ENCODE data around the gene NUP50. TPM values are rescaled to one million over a fixed set of nuclear protein-coding genes. Genes with fewer than 3 reads are reported as not detected.
"Not testable (repeated sequence)": the region's sequence is repeated elsewhere in the genome, so short reads cannot be mapped to it uniquely, and the experiment has no call there.

NUP50 gene
- total RNA-seq, 1 donor from 2014 or later, result 16.2 TPM

GRCh38 chr22:45187891-45188290, 24.2 kb downstream of the NUP50 start:
- DNase-seq (no peak), ATAC-seq (no peak)
- intact Hi-C loops (cut with micrococcal nuclease), result no loop called here

GRCh38 chr22:45188779-45189178, 25.1 kb downstream of the NUP50 start:
- intact Hi-C loops (cut with micrococcal nuclease), result no loop called here
- ATAC-seq (no peak), DNase-seq (no peak)

GRCh38 chr22:45190202-45190872, 26.6 kb downstream of the NUP50 start:
- intact Hi-C loops (cut with micrococcal nuclease), result no loop called here
- no peak for ATAC-seq

GRCh38 chr22:45191746-45192145, 28.0 kb downstream of the NUP50 start:
- DNase-seq; ATAC-seq; intact Hi-C loops (cut with micrococcal nuclease): not testable (repeated sequence)

More at GRCh38 chr22:45190202-45190872, 26.6 kb downstream of the NUP50 start:
- DNase-seq, result no peak

GRCh38 chr22:45192701-45193187, 29.0 kb downstream of the NUP50 start:
- no peak for DNase-seq
- peak; percentile 35 for ATAC-seq
- intact Hi-C loops (cut with micrococcal nuclease), result no loop called here

GRCh38 chr22:45194686-45195085, 31.0 kb downstream of the NUP50 start:
- no peak for DNase-seq
- intact Hi-C loops (cut with micrococcal nuclease), result no loop called here
- no peak for ATAC-seq

- ATAC-seq (no peak), DNase-seq (no peak)
- intact Hi-C loops (cut with micrococcal nuclease), result no loop called here
Observed at GRCh38 chr22:45195616-45196015, 31.9 kb downstream of the NUP50 start.

GRCh38 chr22:45196308-45196707, 32.6 kb downstream of the NUP50 start:
- DNase-seq (no peak), ATAC-seq (no peak)
- intact Hi-C loops (cut with micrococcal nuclease), result no loop called here

GRCh38 chr22:45196926-45197605, 33.3 kb downstream of the NUP50 start:
- intact Hi-C loops (cut with micrococcal nuclease), result no loop called here
- ATAC-seq (no peak), DNase-seq (no peak)

GRCh38 chr22:45197606-45198462, 34.1 kb downstream of the NUP50 start:
- DNase-seq (no peak), ATAC-seq (no peak)
- intact Hi-C loops (cut with micrococcal nuclease), result no loop called here

- ATAC-seq, result no peak
- DNase-seq, result no peak
- intact Hi-C loops (cut with micrococcal nuclease), result no loop called here
Observed at GRCh38 chr22:45198463-45198795, 34.7 kb downstream of the NUP50 start.

GRCh38 chr22:45199723-45200122, 36.0 kb downstream of the NUP50 start:
- intact Hi-C loops (cut with micrococcal nuclease), result no loop called here
- ATAC-seq, result no peak
- no peak for DNase-seq

- ATAC-seq (no peak), DNase-seq (no peak)
- intact Hi-C loops (cut with micrococcal nuclease), result no loop called here
Observed at GRCh38 chr22:45200230-45200629, 36.5 kb downstream of the NUP50 start.

- intact Hi-C loops (cut with micrococcal nuclease), result no loop called here
- no peak for ATAC-seq
- no peak for DNase-seq
Observed at GRCh38 chr22:45200860-45201511, 37.3 kb downstream of the NUP50 start.

GRCh38 chr22:45201678-45202332, 38.1 kb downstream of the NUP50 start:
- ATAC-seq (no peak), DNase-seq (no peak)
- intact Hi-C loops (cut with micrococcal nuclease), result no loop called here

- ATAC-seq, result no peak
- no peak for DNase-seq
- intact Hi-C loops (cut with micrococcal nuclease), result no loop called here
Observed at GRCh38 chr22:45202333-45203149, 38.8 kb downstream of the NUP50 start.

- DNase-seq (no peak), ATAC-seq (no peak)
Observed at GRCh38 chr22:45203150-45203951, 39.6 kb downstream of the NUP50 start.

More at GRCh38 chr22:45203150-45203951, 39.6 kb downstream of the NUP50 start:
- intact Hi-C loops (cut with micrococcal nuclease), result no loop called here
